MV-4-11 (cell line): Measurements from ENCODE around the gene PDE8A.
"Not testable (repeated sequence)": the region's sequence is repeated elsewhere in the genome, so short reads cannot be mapped to it uniquely, and the experiment has no call there.

Source experiments
- DNase-seq: peaks from one replicate; lab custom pipeline; 2025; lab: John Stamatoyannopoulos, UW

Gene PDE8A

GRCh38 chr15:85128621-85129020, 147.0 kb downstream of the PDE8A start:
- DNase-seq: no peak

GRCh38 chr15:85129881-85130280, 148.2 kb downstream of the PDE8A start:
- no peak for DNase-seq

- no peak for DNase-seq
Observed at GRCh38 chr15:85131915-85132314, 150.3 kb downstream of the PDE8A start.

- no peak for DNase-seq
Observed at GRCh38 chr15:85133709-85134108, 152.1 kb downstream of the PDE8A start.

- no peak for DNase-seq
Observed at GRCh38 chr15:85137489-85138168, 156.0 kb downstream of the PDE8A start.

GRCh38 chr15:85139391-85139790, 157.7 kb downstream of the PDE8A start:
- DNase-seq: no peak

- DNase-seq: peak; percentile 43
Observed at GRCh38 chr15:85141726-85142125, 160.1 kb downstream of the PDE8A start.

- DNase-seq: no peak
Observed at GRCh38 chr15:85142312-85142711, 160.7 kb downstream of the PDE8A start.

- DNase-seq: no peak
Observed at GRCh38 chr15:85149465-85150129, 167.9 kb downstream of the PDE8A start.

GRCh38 chr15:85150130-85150480, 168.4 kb downstream of the PDE8A start:
- DNase-seq: no peak

- no peak for DNase-seq
Observed at GRCh38 chr15:85151145-85151544, 169.5 kb downstream of the PDE8A start.

GRCh38 chr15:85151861-85152260, 170.2 kb downstream of the PDE8A start:
- no peak for DNase-seq

GRCh38 chr15:85154061-85154460, 172.4 kb downstream of the PDE8A start:
- no peak for DNase-seq

- DNase-seq: no peak
Observed at GRCh38 chr15:85155360-85155759, 173.7 kb downstream of the PDE8A start.

GRCh38 chr15:85155857-85156256, 174.2 kb downstream of the PDE8A start:
- no peak for DNase-seq

- DNase-seq: no peak
Observed at GRCh38 chr15:85157344-85157743, 175.7 kb downstream of the PDE8A start.

GRCh38 chr15:85162237-85162636, 180.6 kb downstream of the PDE8A start:
- no peak for DNase-seq

GRCh38 chr15:85164841-85165466, 183.3 kb downstream of the PDE8A start:
- no peak for DNase-seq

- DNase-seq: no peak
Observed at GRCh38 chr15:85167568-85167967, 185.9 kb downstream of the PDE8A start.

GRCh38 chr15:85168642-85169173, 187.1 kb downstream of the PDE8A start:
- no peak for DNase-seq

- DNase-seq: no peak
Observed at GRCh38 chr15:85171736-85172135, 190.1 kb downstream of the PDE8A start.

GRCh38 chr15:85172846-85173490, 191.3 kb downstream of the PDE8A start:
- no peak for DNase-seq

- DNase-seq: not testable (repeated sequence)
Observed at GRCh38 chr15:85173630-85174029, 192.0 kb downstream of the PDE8A start.
